HEK293 (cell line): Measurements from ENCODE around the gene GAPVD1.

Source experiments
- CTCF ChIA-PET: fragments of 350-600 bp; formaldehyde crosslinking; extraction: SDS; loops from one replicate; lab custom pipeline; 2021; ENCODE audit warnings: antibody characterized with exemption; lab: Yijun Ruan, JAX
- POLR2A ChIA-PET: fragments of 300-600 bp; formaldehyde crosslinking; extraction: SDS; loops from one replicate; lab custom pipeline; 2020; ENCODE audit warnings: antibody characterized with exemption, inconsistent platforms; lab: Yijun Ruan, JAX
- H3K27ac ChIP-seq: fragments of 200-500 bp; sonication (Bioruptor generic); 2 replicates; pipeline ENCODE4 v1.5.1; 2014; ENCODE audit warnings: low read depth, low read length, control low read depth, inconsistent platforms; ENCODE audit errors: extremely low read depth
- H3K36me3 ChIP-seq, 2 experiments: fragments of 200-500 bp in 1 of 2; sonication (Bioruptor generic) in 1 of 2; 1 replicate in 1 of 2; 2 replicates in 1 of 2; pipeline ENCODE4 v1.5.1; 2014 to 2017; ENCODE audit warnings: inconsistent platforms in 2 of 2, low read length in 2 of 2; ENCODE audit not compliant: control insufficient read depth in 2 of 2, insufficient read depth in 1 of 2
- H3K4me1 ChIP-seq: fragments of 200-500 bp; sonication (Bioruptor generic); 2 replicates; pipeline ENCODE4 v1.5.1; 2014; ENCODE audit warnings: mild to moderate bottlenecking, low read length, inconsistent platforms; ENCODE audit not compliant: control insufficient read depth, insufficient read depth
- H3K4me3 ChIP-seq: 2 replicates; pipeline ENCODE4 v1.5.1; 2011; ENCODE audit warnings: low read depth, mild to moderate bottlenecking, control low read depth, low read length, moderate library complexity
- H3K9me3 ChIP-seq: fragments of 200-500 bp; sonication (Bioruptor generic); 2 replicates; pipeline ENCODE4 v1.5.1; 2014; ENCODE audit warnings: low read depth, low read length, inconsistent platforms; ENCODE audit not compliant: control insufficient read depth, insufficient read depth
- CTCF ChIP-seq: fragments of 450-650 bp; formaldehyde crosslinking; IDR thresholded peaks from 2 replicates; pipeline ENCODE4 v1.5.1; 2016; ENCODE audit warnings: missing biosample characterization, missing genetic modification characterization
- GLI4 ChIP-seq: fragments of 450-650 bp; formaldehyde crosslinking; IDR thresholded peaks from 2 replicates; pipeline ENCODE4 v1.5.1; 2016; ENCODE audit warnings: missing biosample characterization, missing genetic modification characterization
- GLIS2 ChIP-seq: fragments of 450-650 bp; formaldehyde crosslinking; IDR thresholded peaks from 2 replicates; pipeline ENCODE4 v1.5.1; 2016; ENCODE audit warnings: missing biosample characterization, missing genetic modification characterization
- KLF17 ChIP-seq: fragments of 450-650 bp; formaldehyde crosslinking; IDR thresholded peaks from 2 replicates; pipeline ENCODE4 v1.5.1; 2016; ENCODE audit warnings: missing biosample characterization, missing genetic modification characterization
- PRDM4 ChIP-seq: fragments of 450-650 bp; formaldehyde crosslinking; IDR thresholded peaks from 2 replicates; pipeline ENCODE4 v1.5.1; 2017; ENCODE audit warnings: missing biosample characterization, missing genetic modification characterization
- PRDM6 ChIP-seq: fragments of 450-650 bp; formaldehyde crosslinking; IDR thresholded peaks from 2 replicates; pipeline ENCODE4 v1.5.1; 2017; ENCODE audit warnings: missing biosample characterization, missing genetic modification characterization
- TSHZ1 ChIP-seq: fragments of 450-650 bp; formaldehyde crosslinking; IDR thresholded peaks from 2 replicates; pipeline ENCODE4 v1.5.1; 2016; ENCODE audit warnings: missing biosample characterization, missing genetic modification characterization, borderline replicate concordance
- ZBTB26 ChIP-seq: fragments of 450-650 bp; formaldehyde crosslinking; optimal IDR thresholded peaks from 2 replicates; pipeline ENCODE3; 2016; ENCODE audit warnings: missing biosample characterization, mild to moderate bottlenecking, missing genetic modification characterization
- ZNF18 ChIP-seq: fragments of 450-650 bp; formaldehyde crosslinking; IDR thresholded peaks from 2 replicates; pipeline ENCODE4 v1.5.1; 2016; ENCODE audit warnings: missing biosample characterization, missing genetic modification characterization
- ZNF26 ChIP-seq: fragments of 450-650 bp; formaldehyde crosslinking; IDR thresholded peaks from 2 replicates; pipeline ENCODE4 v1.5.1; 2016; ENCODE audit warnings: missing biosample characterization, missing genetic modification characterization
- ZNF510 ChIP-seq: fragments of 450-650 bp; formaldehyde crosslinking; IDR thresholded peaks from 2 replicates; pipeline ENCODE4 v1.5.1; 2018; ENCODE audit warnings: mild to moderate bottlenecking, missing genetic modification characterization, missing biosample characterization; ENCODE audit not compliant: insufficient replicate concordance
- ZNF514 ChIP-seq: fragments of 450-650 bp; formaldehyde crosslinking; IDR thresholded peaks from 2 replicates; pipeline ENCODE4 v1.5.1; 2016; ENCODE audit warnings: missing biosample characterization, missing genetic modification characterization
- ZNF521 ChIP-seq: fragments of 450-650 bp; formaldehyde crosslinking; IDR thresholded peaks from 2 replicates; pipeline ENCODE4 v1.5.1; 2017; ENCODE audit warnings: missing biosample characterization, mild to moderate bottlenecking, missing genetic modification characterization
- ZNF529 ChIP-seq: fragments of 450-650 bp; formaldehyde crosslinking; IDR thresholded peaks from 2 replicates; pipeline ENCODE4 v1.5.1; 2017; ENCODE audit warnings: missing genetic modification characterization, missing biosample characterization; ENCODE audit not compliant: insufficient replicate concordance
- ZNF555 ChIP-seq: fragments of 450-650 bp; formaldehyde crosslinking; conservative IDR thresholded peaks from 2 replicates; pipeline ENCODE4 v1.5.1; 2017; ENCODE audit warnings: missing biosample characterization, mild to moderate bottlenecking, missing genetic modification characterization, inconsistent platforms
- ZNF585B ChIP-seq: fragments of 450-650 bp; formaldehyde crosslinking; IDR thresholded peaks from 2 replicates; pipeline ENCODE4 v1.5.1; 2016; ENCODE audit warnings: missing biosample characterization, missing genetic modification characterization

The GAPVD1 gene

GRCh38 chr9:125372441-125373226 lies 111.0 kb downstream of the GAPVD1 start (continued):
- TF ChIP-seq ZNF585B (tag by site-specific recombination) (no peak), ZNF521 (no peak), KLF17 (tag by site-specific recombination) (0 out of 2 replicates have a peak, but pooled peaks have one; percentile 19), PRDM4 (tag by site-specific recombination) (no peak), ZNF514 (tag by site-specific recombination) (no peak), ZNF26 (tag by site-specific recombination) (no peak), ZBTB26 (no peak), GLIS2 (tag by site-specific recombination) (no peak), TSHZ1 (no peak)

GRCh38 chr9:125374443-125375309 lies 113.0 kb downstream of the GAPVD1 start:
- H3K4me3 ChIP-seq: no peak overlapping the region
- H3K9me3 ChIP-seq: no peaks in the 10 kb centered on the region
- no peak overlapping the region for H3K27ac ChIP-seq
- POLR2A ChIA-PET: interaction anchor here (0.6 to 0.7 kb wide), 3 partner anchors 134 to 256 kb away, joined by 3 to 6 read pairs (median 3); partner anchors contain the start of gene HSPA5
- CTCF ChIA-PET: interaction anchor here (0.6 to 2.7 kb wide), 14 partner anchors 12 to 1117 kb away, joined by 3 to 20 read pairs (median 3); partner anchors contain the start of genes ARPC5L, RPL35 and WDR38
- H3K4me1 ChIP-seq: no peaks in the 10 kb centered on the region
- peaks cover 0 to 4% of the 10 kb centered on the region in 2 experiments; a peak in 1 of 3 replicates for H3K36me3 ChIP-seq
- TF ChIP-seq PRDM6 (tag by site-specific recombination) (no peak), ZNF529 (tag by site-specific recombination) (no peak), ZNF555 (tag by site-specific recombination) (no peak), ZNF18 (tag by site-specific recombination) (no peak), ZNF510 (tag by site-specific recombination) (no peak), GLI4 (no peak), CTCF (tag by site-specific recombination) (peak; percentile 89)
